K562 (cell line): ENCODE data around the gene IGSF3. TPM values are rescaled to one million over a fixed set of nuclear protein-coding genes. Genes with fewer than 3 reads are reported as not detected.

Experiments
- ATF1 ChIP-seq, 2 experiments: fragments of 450-650 bp in 1 of 2; IDR thresholded peaks; 2 replicates each; pipeline ENCODE4 v1.6.1; 2016; ENCODE audit warnings: missing compliant biosample characterization in 1 of 2, missing genetic modification characterization in 1 of 2
- BCL6 ChIP-seq: fragments of 250-450 bp; sonication (Bioruptor Pico); IDR thresholded peaks from 2 replicates; pipeline ENCODE4 v1.4.0; 2020
- BMI1 ChIP-seq: fragments of 150-350 bp; IDR thresholded peaks from 2 replicates; pipeline ENCODE4 v1.6.1; 2014; ENCODE audit warnings: low read length
- CEBPG ChIP-seq, 3 experiments: fragments of 200-800 bp in 1 of 3; sonication (Bioruptor generic) in 1 of 3; sonication (generic) in 1 of 3; formaldehyde crosslinking in 1 of 3; IDR thresholded peaks in 2 of 3; conservative IDR thresholded peaks in 1 of 3; 2 replicates each; pipeline versions ENCODE4 v1.6.1 to v1.8.0; 2016 to 2022; ENCODE audit warnings: missing compliant biosample characterization in 2 of 3, missing genetic modification characterization in 2 of 3, mild to moderate bottlenecking in 1 of 3, missing genetic modification reagents in 1 of 3
- CHD4 ChIP-seq: fragments of 200-600 bp; sonication (generic); IDR thresholded peaks from 3 replicates; pipeline ENCODE4 v1.6.1; 2012; ENCODE audit warnings: low read depth, mild to moderate bottlenecking, mixed read lengths, low read length, inconsistent platforms; ENCODE audit not compliant: insufficient read depth, insufficient replicate concordance, poor library complexity, severe bottlenecking
- GTF2E2 ChIP-seq: fragments of 200-800 bp; sonication (Bioruptor generic); IDR thresholded peaks from 2 replicates; pipeline ENCODE4 v1.6.1; 2016; ENCODE audit warnings: missing genetic modification characterization, missing compliant biosample characterization
- ILK ChIP-seq: fragments of 450-650 bp; IDR thresholded peaks from 2 replicates; pipeline ENCODE4 v1.6.1; 2016; ENCODE audit warnings: missing genetic modification characterization, low read depth, mild to moderate bottlenecking, missing compliant biosample characterization, moderate library complexity, borderline replicate concordance
- KAT7 ChIP-seq: sonication (generic); formaldehyde crosslinking; IDR thresholded peaks from 2 replicates; pipeline ENCODE4 v1.8.0; 2022; ENCODE audit warnings: missing genetic modification reagents, mild to moderate bottlenecking, borderline replicate concordance
- MCM5 ChIP-seq: fragments of 450-650 bp; IDR thresholded peaks from 2 replicates; pipeline ENCODE4 v1.6.1; 2016; ENCODE audit warnings: low read depth
- MTA3 ChIP-seq: fragments of 450-650 bp; formaldehyde crosslinking; IDR thresholded peaks from 2 replicates; pipeline ENCODE4 v1.6.1; 2017; ENCODE audit warnings: mild to moderate bottlenecking, borderline replicate concordance
- NR2C2 ChIP-seq, 2 experiments: fragments of 200-800 bp in 1 of 2; sonication (Bioruptor generic) in 1 of 2; sonication (generic) in 1 of 2; formaldehyde crosslinking in 1 of 2; IDR thresholded peaks; 2 replicates each; pipeline versions ENCODE4 v1.6.1 to v1.8.0; 2016 to 2022; ENCODE audit warnings: mild to moderate bottlenecking in 1 of 2, missing compliant biosample characterization in 1 of 2, missing genetic modification characterization in 1 of 2, missing genetic modification reagents in 1 of 2
- PYGO2 ChIP-seq: fragments of 450-650 bp; IDR thresholded peaks from 2 replicates; pipeline ENCODE4 v1.6.1; 2016; ENCODE audit warnings: mild to moderate bottlenecking, missing genetic modification characterization, moderate library complexity, missing compliant biosample characterization
- RCOR1 ChIP-seq, 2 experiments: IDR thresholded peaks; 2 replicates each; pipeline ENCODE4 v1.6.1; 2012; ENCODE audit warnings: low read depth in 2 of 2, low read length in 2 of 2, borderline replicate concordance in 1 of 2, improper control_type of control experiment in 1 of 2
- SIN3B ChIP-seq: fragments of 450-650 bp; IDR thresholded peaks from 2 replicates; pipeline ENCODE4 v1.6.1; 2017; ENCODE audit warnings: low read depth, mild to moderate bottlenecking, moderate library complexity
- SOX6 ChIP-seq: fragments of 450-650 bp; IDR thresholded peaks from 2 replicates; pipeline ENCODE4 v1.6.1; 2014; ENCODE audit warnings: mild to moderate bottlenecking
- TBP ChIP-seq: optimal IDR thresholded peaks from 2 replicates; pipeline ENCODE3; 2011; ENCODE audit warnings: low read depth, low read length, improper control_type of control experiment
- TCF7 ChIP-seq: sonication (generic); IDR thresholded peaks from 2 replicates; pipeline ENCODE4 v1.6.1; 2016; ENCODE audit warnings: antibody characterized with exemption, borderline replicate concordance
- TCF7L2 ChIP-seq: fragments of 150-350 bp; IDR thresholded peaks from 2 replicates; pipeline ENCODE4 v1.6.1; 2016; ENCODE audit warnings: low read depth, mild to moderate bottlenecking, low read length, moderate library complexity
- ZBTB11 ChIP-seq, 3 experiments: fragments of 200-800 bp in 1 of 3; fragments of 250-450 bp in 1 of 3; fragments of 450-650 bp in 1 of 3; sonication (Bioruptor Pico) in 1 of 3; sonication (Bioruptor generic) in 1 of 3; formaldehyde crosslinking in 1 of 3; IDR thresholded peaks; 2 replicates each; pipeline versions ENCODE4 v1.6.1 to v1.8.0; 2016 to 2022; ENCODE audit warnings: mild to moderate bottlenecking in 2 of 3, missing genetic modification characterization in 2 of 3, missing compliant biosample characterization in 1 of 3, moderate library complexity in 1 of 3
- ZNF224 ChIP-seq: sonication (generic); formaldehyde crosslinking; IDR thresholded peaks from 2 replicates; pipeline ENCODE4 v1.8.0; 2022; ENCODE audit warnings: mild to moderate bottlenecking, missing genetic modification reagents
- ZNF3 ChIP-seq: fragments of 250-450 bp; sonication (Bioruptor Pico); IDR thresholded peaks from 2 replicates; pipeline ENCODE4 v1.5.0; 2021; ENCODE audit warnings: mild to moderate bottlenecking, moderate library complexity
- ZNF347 ChIP-seq: fragments of 450-650 bp; formaldehyde crosslinking; IDR thresholded peaks from 2 replicates; pipeline ENCODE4 v1.4.0; 2020; ENCODE audit warnings: low read depth, mild to moderate bottlenecking, moderate library complexity
- ZNF766 ChIP-seq: fragments of 200-800 bp; sonication (Bioruptor generic); conservative IDR thresholded peaks from 2 replicates; pipeline ENCODE4 v1.6.1; 2016; ENCODE audit warnings: missing genetic modification characterization, missing compliant biosample characterization
- polyA plus RNA-seq, 8 experiments: library from polyadenylated mRNA; depleted of rRNA in 4 of 8; stranded (reverse) in 5 of 8; unstranded in 3 of 8; fragments of >200 nt; fragmentation: Nextera tagmentation in 2 of 8; fragmentation: Illumina TruSeq in 1 of 8; extraction: Ambion mirVana in 2 of 8; extraction: Trizol in 1 of 8; gene quantifications; 2 replicates each; pipeline versions ENCODE4 v1.2.1 to v1.2.3, GENCODE V29; 2011 to 2014; ENCODE audit warnings: inconsistent platforms in 1 of 8, missing spikeins in 1 of 8
- total RNA-seq, 7 experiments: library from RNA; depleted of rRNA in 6 of 7; stranded (reverse); fragments of >200 nt in 6 of 7; fragmentation: Illumina TruSeq in 2 of 7; extraction: Trizol in 2 of 7; gene quantifications; 2 replicates each; pipeline versions ENCODE4 v1.2.1 to v1.2.3, GENCODE V29; 2011 to 2021; ENCODE audit warnings: low replicate concordance in 1 of 7

The IGSF3 gene
- total and polyA plus RNA-seq, 9 of the 15 experiments (the other 6 are each of a cell fraction or from before 2014, with no cell fraction given): 1.1 to 15.0 (median 8.3) TPM

- TF ChIP-seq RCOR1 (IDR thresholded peaks at IDR 0.05; ENCODE audit: borderline replicate concordance in 1 of 2, low read depth in 2 of 2, low read length in 2 of 2): peak in 1 of 2 experiments; percentile 65
- no peak for TF ChIP-seq ZNF224 (CRISPR knock-in tag)
- no peak for TF ChIP-seq ATF1 (CRISPR knock-in tag; IDR thresholded peaks at IDR 0.05)
- TF ChIP-seq ATF1 (tag; IDR thresholded peaks at IDR 0.05): peak; percentile 50
- TF ChIP-seq SOX6: peak; percentile 13
- TF ChIP-seq ZNF766: 0 out of 2 replicates have a peak, but pooled peaks have one; percentile 36
- TF ChIP-seq TBP: peak; percentile 76
- TF ChIP-seq GTF2E2: peak; percentile 76
- TF ChIP-seq MTA3: peak; percentile 72
- TF ChIP-seq CHD4: no peak
- TF ChIP-seq TCF7: 0 out of 2 replicates have a peak, but pooled peaks have one; percentile 32
- TF ChIP-seq PYGO2 (tag): no peak
- no peak for TF ChIP-seq TCF7L2
- no peak for TF ChIP-seq ZNF347
- TF ChIP-seq SIN3B: peak; percentile 32; the same call in 1 of the 2 replicates
- TF ChIP-seq KAT7: 0 out of 2 replicates have a peak, but pooled peaks have one; percentile 27
- peak in 1 of 3 experiments; percentile 87; a peak in 2 of 6 replicates for TF ChIP-seq ZBTB11 (CRISPR knock-in tag; IDR thresholded peaks at IDR 0.05)
- TF ChIP-seq NR2C2 (CRISPR knock-in tag; IDR thresholded peaks at IDR 0.05): no peak
- peak; percentile 43; the same call in 1 of the 2 replicates for TF ChIP-seq NR2C2 (tag; IDR thresholded peaks at IDR 0.05)
- no peak for TF ChIP-seq BCL6 (CRISPR knock-in tag)
- no peak for TF ChIP-seq MCM5
- TF ChIP-seq ILK (tag): no peak
- TF ChIP-seq BMI1: no peak
- no peak for TF ChIP-seq ZNF3 (CRISPR knock-in tag)
- no peak for TF ChIP-seq CEBPG (CRISPR knock-in tag; IDR thresholded peaks at IDR 0.05)
- TF ChIP-seq CEBPG (tag; conservative IDR thresholded peaks at IDR 0.05 in 1 of 2, IDR thresholded peaks at IDR 0.05 in 1 of 2): no peak
These were observed 96.9 kb downstream of the IGSF3 start, which contains the start of gene CD58 (continued) for GRCh38 chr1:116570358-116571214.
